ENCODE data around the gene PDE4D.

Gene PDE4D

DNA sequence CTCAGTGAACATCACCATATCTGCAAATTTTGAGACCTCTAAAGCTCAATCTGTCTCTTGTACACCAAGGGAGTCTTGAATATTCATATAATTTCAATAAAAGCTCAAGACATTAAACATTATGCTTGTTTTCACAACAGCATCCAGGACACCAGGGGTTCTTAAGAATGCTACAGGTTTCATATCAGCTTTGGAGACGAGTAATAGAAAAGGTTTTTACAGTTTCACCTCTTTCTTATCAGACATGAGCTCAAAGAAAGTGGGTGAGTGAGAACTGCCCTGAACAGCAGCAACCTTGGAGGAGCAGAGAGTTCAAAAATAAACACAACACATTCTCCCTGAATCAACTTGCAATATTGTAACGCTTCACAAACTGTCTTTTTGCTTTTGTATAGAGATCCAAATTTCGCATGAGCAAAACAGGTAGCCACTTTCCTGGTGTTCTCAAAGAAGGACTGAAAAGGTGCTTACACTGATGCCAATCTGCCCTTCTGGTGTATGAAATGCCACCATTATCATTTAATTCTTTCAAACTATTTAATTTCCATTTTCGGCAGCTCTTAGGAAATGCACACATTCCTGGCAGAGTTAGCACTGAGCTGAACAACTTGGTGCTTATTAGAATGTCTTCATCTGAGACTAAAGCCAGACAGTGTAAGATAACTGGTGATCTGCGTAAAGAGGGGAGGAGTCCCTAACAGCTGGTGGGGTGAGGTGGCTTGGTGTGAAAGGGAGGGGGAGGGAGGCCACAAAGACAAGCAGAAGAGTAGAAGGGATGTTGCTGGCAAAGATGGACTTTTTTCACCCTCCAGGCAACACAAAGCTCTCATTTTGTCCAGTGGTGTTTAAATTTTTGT, 535.3 kb downstream of the PDE4D start:
- DNase-seq (ENCODE audit: low spot score): no peak

- DNase-seq (ENCODE audit: low spot score): no peak
These were observed 536.0 kb downstream of the PDE4D start for GRCh38 chr5:59357381-59357977.

DNA sequence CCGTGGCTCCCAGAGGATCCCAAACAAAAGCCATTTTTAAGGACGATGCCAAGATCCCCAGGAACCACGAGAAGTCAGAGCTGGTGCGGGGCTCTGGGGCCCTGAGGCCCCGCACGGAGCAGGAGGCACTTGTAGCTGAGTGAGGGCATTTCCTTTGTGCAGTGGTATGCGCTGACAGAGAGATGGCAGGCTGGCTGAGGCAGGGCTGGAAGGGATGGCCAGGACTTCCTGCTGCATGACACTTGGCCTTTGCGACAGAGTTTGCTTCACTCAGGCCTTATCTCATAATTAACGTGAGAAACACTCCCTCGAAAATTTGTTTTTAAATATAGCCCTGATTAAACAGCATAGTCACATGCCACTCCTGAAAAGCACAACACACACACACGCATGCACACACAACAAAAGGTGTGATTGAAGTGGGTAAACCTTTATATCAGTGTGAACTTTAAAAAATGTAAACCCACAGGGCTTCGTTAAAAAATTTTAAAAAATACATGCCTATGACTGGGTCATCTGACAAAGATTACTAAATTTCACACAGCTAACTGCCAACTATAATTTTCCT, 536.6 kb downstream of the PDE4D start:
- DNase-seq (ENCODE audit: low spot score): no peak

DNA sequence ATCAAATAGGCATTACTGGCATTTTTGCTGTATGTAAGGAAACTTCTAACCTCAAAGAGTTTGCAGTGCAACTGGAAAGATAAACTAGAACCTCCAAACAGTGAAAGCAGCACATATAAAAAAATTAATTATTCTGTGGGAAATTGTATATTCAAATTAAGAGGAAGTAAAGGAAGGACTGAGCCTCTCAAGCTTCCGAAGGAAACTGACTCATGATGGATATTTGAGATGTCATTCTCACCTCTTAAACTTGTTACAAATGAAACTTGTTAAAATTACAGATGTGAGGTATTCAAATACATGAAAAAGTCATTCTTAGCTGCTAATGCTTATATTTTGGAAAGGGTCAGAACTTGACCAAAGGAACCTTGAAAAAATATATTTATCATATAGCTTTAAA, 538.7 kb downstream of the PDE4D start:
- DNase-seq (ENCODE audit: low spot score): no peak

DNA sequence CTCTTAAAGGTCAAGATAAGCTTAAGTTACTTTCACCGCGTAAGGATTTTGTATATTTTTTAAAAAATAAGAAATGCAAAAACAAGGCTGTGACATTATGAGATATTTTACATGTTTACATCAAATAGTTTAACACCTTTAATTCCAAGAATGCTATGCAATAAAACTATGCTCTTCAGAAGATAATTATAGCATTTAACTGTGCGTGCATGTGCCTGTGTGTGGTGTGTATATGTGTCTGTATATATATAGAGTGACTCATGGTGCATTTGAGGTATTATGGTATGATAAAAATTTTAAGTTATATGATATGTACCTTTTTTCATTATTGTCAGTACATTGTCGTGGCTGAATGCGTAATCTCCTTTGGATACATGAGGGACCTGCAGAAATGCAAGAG, 539.3 kb downstream of the PDE4D start:
- no peak for DNase-seq (ENCODE audit: low spot score)

DNA sequence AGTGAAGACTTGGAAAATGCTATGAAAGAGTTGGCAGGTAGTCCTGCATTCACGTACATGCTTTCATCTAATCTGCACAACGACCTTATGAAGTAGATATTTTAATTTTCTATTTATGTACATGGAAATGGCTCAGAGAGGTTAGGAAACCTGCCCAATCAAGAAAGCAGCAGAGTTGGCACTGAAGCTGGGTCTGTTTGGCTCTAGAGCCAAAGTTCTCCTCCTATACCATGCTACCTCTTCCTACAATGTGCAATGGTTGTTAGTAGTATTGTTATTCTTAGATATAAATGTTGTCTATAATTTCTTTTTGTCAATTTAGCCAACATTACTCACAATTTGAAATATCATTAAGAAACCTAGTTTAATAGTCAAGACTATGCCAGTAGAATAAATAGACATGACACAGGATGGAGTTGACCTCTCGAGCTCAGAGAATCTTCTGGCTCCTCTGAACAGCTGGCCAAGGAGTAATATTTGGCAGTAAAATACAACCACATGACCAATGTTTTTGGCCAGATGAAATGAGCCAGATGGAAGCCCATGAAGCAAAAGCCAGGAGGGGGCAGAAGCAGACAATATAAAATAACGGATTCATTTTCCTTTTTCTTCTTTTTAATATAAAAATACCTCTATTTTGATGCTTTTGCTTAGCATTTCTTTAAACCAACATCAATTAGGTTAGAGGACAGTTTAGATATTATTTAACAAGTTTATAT, 542.3 kb downstream of the PDE4D start:
- no peak for DNase-seq (ENCODE audit: low spot score)

- DNase-seq (ENCODE audit: low spot score): no peak
These were observed 545.3 kb downstream of the PDE4D start for GRCh38 chr5:59348189-59348588.

- DNase-seq (ENCODE audit: low spot score): no peak
These were observed 546.5 kb downstream of the PDE4D start for GRCh38 chr5:59346982-59347381.

DNA sequence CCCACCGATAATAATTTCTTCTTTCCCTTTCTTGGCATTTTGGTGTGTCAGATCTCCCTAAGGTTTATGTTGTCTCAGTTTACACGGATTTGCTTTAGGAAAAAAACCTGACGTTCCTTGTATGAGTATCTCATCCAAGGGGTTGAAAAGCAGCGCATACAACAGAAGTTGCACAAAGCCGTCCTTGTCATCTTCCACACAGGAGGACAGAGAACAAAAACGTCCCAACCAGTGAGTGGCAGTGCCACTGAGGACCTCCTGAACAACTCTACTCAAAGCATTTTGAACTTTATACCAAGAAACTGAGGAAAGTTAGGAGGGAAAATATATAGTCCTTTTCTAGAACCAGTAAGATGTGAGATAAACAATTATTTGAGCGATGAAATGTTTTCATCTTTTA, 547.0 kb downstream of the PDE4D start:
- DNase-seq (ENCODE audit: low spot score): no peak

- DNase-seq (ENCODE audit: low spot score): no peak
These were observed 551.3 kb downstream of the PDE4D start for GRCh38 chr5:59342181-59342580.

GRCh38 chr5:59341760-59342159, 551.8 kb downstream of the PDE4D start:
- DNase-seq (ENCODE audit: low spot score): no peak

DNA sequence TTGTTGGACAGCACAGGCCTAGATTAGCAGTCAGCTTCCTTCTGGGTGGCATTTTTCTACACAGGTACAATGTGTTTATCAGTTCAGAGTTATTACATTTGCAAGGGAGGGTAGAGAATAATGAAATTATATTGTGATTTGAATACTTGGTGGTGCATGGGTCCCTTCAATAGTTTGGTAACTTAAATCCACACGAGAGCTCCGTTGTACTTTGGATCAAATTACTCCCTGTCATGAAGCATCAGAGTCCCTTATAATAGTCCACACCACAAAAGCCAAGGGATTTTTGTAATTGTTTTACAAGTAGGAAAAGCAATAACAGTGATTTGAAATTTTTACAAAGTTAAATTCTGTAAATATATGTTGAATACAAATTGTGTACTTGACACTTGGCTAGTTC, 552.4 kb downstream of the PDE4D start:
- no peak for DNase-seq (ENCODE audit: low spot score)

DNA sequence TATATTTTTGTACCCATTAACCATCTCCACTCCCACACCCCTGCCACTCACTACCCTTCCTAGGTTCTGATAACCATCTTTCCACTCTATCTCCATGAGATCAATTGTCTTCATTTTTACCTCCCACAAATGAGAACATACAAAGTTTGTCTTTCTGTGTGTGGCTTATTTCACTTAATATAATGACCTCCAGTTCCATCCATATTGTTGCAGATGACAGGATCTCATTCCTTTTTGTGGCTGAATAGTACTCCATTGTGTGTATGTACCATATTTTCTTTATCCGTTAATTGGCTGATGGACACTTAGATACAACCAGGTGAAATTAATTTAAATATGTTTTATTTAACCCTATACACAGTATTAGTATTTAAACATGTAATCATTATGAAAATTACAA, 552.9 kb downstream of the PDE4D start:
- DNase-seq (ENCODE audit: low spot score): no peak

DNA sequence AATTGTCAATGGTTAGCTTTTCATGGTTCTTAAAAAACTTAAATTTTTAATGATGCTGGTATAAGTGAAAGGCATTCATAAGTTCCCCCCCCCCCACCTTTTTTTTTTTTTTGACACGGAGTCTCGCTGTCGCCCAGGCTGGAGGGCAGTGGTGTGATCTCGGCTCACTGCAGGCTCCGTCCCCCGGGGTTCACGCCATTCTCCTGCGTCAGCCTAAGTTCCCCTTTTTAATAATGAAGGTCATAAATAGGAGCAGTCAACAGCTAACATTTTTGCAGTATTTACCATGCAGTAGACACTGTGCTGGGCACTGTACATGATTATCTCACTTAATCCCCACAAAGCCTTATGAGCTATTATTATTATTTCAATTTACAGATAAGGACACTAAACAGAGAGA, 556.3 kb downstream of the PDE4D start:
- no peak for DNase-seq (ENCODE audit: low spot score)

GRCh38 chr5:59335544-59335943, 558.0 kb downstream of the PDE4D start:
- no peak for DNase-seq (ENCODE audit: low spot score)

DNA sequence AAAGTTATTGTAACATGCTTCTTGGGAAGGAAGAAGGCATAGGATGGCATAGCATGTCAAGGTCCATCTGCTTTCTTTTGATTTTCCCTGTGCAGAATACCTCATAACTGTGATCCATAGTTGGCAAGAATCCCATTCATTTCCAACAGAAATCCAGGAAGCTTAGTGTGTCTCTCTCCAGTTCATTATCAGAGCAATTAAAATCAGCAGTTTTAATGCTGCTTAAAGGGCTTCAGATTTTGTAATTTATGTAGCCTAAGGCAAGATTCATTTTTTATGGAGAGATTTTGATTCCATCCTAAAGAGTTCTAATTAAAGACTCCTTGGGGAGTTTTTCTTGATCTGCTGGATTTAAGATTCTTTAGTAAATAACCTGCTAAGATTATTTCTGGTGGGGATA, 560.1 kb downstream of the PDE4D start:
- no peak for DNase-seq (ENCODE audit: low spot score)

DNA sequence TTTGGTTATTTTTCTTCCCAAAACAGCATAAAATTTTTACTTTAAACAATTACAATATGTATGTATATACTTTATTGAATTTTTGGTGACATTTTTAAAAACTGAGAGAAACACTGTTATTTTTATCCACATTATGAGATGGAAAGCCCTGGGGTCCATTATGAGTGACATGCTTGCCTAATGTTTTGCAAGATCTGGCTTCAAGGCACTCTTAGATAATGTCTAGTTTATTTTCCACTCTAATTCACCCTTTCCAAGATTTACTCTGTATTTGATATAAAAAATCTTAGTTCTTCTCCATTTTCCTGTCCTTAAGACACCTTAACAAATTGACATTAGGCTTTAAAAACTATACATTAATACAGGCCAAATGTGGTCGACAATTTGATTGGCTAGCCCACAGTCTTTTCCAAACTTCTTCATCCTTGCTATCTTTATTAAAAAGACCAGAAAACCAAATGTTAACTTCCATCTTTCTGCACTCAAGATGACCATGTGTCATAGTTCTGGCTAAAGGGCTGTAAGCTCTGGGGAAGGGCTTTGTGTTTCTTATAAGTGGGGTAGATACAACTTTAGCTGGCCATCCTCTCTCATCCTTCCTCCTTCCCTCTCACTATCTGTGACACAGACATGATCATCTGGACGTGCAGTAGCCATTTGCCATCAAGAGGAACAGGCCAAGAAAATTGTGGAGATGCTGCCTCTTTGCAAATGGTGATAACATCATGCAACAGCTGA, 561.1 kb downstream of the PDE4D start:
- DNase-seq (ENCODE audit: low spot score): no peak

DNA sequence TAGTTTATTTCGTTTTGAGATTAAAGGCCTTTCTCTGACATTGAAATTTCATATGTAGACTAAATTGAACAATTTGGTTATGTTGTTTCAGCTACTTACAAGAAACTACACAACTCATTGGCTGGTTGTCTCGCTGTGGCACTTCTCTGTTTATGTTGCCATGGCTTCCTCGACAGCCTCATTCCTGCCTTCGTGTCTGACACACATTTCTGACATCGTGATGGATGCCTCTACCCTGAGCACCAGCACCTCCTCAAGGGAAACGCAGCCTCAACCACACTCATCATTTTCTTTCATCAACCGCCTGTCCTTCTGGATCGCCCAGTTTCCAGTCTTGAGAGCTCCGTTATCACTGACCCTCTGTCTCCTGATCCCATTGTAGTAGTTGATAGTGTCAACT, 562.8 kb downstream of the PDE4D start:
- no peak for DNase-seq (ENCODE audit: low spot score)

- no peak for DNase-seq (ENCODE audit: low spot score)
These were observed 564.7 kb downstream of the PDE4D start for GRCh38 chr5:59328709-59329296.

DNA sequence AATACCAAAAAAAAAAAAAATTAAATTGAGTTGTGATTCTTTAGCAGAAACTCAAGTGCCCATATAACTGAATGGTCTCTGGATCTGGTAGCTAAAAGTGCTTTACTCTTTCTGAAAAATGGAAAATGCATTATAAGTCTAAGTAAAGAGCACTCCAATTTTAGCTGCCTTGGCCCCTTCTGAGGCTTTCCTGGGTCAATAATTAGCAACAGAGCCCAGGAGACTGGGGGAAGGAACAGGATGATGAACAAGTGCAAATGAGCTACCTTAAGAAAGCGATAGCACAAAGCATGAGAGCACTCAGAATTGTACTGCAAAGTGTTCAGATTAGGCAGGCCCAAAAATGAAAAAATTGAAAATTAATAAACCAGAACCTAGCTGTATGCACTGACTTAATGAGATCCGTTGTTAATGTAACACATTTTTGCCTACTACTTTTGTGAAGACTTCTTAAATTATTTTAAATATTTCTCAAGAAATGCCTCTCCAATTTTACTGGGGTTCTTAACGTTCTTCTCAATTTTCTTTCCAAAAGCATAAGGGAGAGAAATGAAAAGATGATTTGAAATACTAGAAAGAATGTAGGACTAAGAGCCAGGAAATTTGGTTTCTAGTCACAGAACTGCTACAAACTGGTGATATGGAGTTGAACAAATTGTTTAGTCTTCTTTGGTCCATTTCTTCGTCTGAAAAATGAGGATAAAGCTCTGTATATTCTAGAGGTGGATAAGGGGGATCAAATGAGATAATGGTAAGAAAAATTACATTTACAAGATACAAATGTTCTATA, 566.1 kb downstream of the PDE4D start:
- DNase-seq (ENCODE audit: low spot score): no peak

- no peak for DNase-seq (ENCODE audit: low spot score)
These were observed 566.9 kb downstream of the PDE4D start for GRCh38 chr5:59326596-59326995.

Data from CD4-positive, alpha-beta T cell treated with Interleukin-2 at 100 ng/mL for 4 hours (primary cell).